HG02623 (cell line): ENCODE results near the gene SMKR1.
A peak's percentile ranks its signal among the peaks of the same experiment; 100 is the strongest.
"Not testable (repeated sequence)": the region's sequence is repeated elsewhere in the genome, so short reads cannot be mapped to it uniquely, and the experiment has no call there.

ENCODE experiments used
- ATAC-seq: cut with Tn5 transposase; IDR thresholded peaks from one replicate; pipeline ENCODE4 v1.9.1; 2021; ENCODE audit warnings: moderate library complexity; ENCODE audit not compliant: unreplicated experiment

Gene SMKR1

GRCh38 chr7:129481376-129481775 is 21.0 kb upstream of the SMKR1 start:
- ATAC-seq: not testable (repeated sequence)

GRCh38 chr7:129482781-129483180 is 19.6 kb upstream of the SMKR1 start:
- ATAC-seq: no peak

- no peak for ATAC-seq
Measured at GRCh38 chr7:129489491-129489890, 12.8 kb upstream of the SMKR1 start.

GRCh38 chr7:129492391-129492790 is 9.9 kb upstream of the SMKR1 start:
- ATAC-seq: no peak

GRCh38 chr7:129493555-129493954 is 8.8 kb upstream of the SMKR1 start:
- peak; percentile 12 for ATAC-seq

GRCh38 chr7:129494041-129494440 is 8.3 kb upstream of the SMKR1 start:
- ATAC-seq: peak; percentile 73

GRCh38 chr7:129495987-129496386 is 6.3 kb upstream of the SMKR1 start:
- ATAC-seq: no peak

- ATAC-seq: no peak
Measured at GRCh38 chr7:129496653-129497052, 5.7 kb upstream of the SMKR1 start.

GRCh38 chr7:129497156-129497555 is 5.2 kb upstream of the SMKR1 start:
- no peak for ATAC-seq

- ATAC-seq: no peak
Measured at GRCh38 chr7:129498021-129498420, 4.3 kb upstream of the SMKR1 start.

GRCh38 chr7:129499999-129500398 is 2.3 kb upstream of the SMKR1 start:
- ATAC-seq: no peak

- ATAC-seq: no peak
Measured at GRCh38 chr7:129502708-129503685, 666 bp downstream of the SMKR1 start.

- ATAC-seq: no peak
Measured at GRCh38 chr7:129503725-129504124, 1.4 kb downstream of the SMKR1 start.

- ATAC-seq: no peak
Measured at GRCh38 chr7:129512192-129512591, 9.9 kb downstream of the SMKR1 start.

- ATAC-seq: no peak
Measured at GRCh38 chr7:129513546-129513945, 11.2 kb downstream of the SMKR1 start.

GRCh38 chr7:129514683-129515082 is 12.4 kb downstream of the SMKR1 start:
- no peak for ATAC-seq

- ATAC-seq: no peak
Measured at GRCh38 chr7:129515381-129515780, 13.1 kb downstream of the SMKR1 start.

GRCh38 chr7:129517931-129518330 is 15.6 kb downstream of the SMKR1 start:
- ATAC-seq: no peak

- ATAC-seq: no peak
Measured at GRCh38 chr7:129519464-129519863, 17.1 kb downstream of the SMKR1 start.

- ATAC-seq: no peak
Measured at GRCh38 chr7:129522088-129522970, 20.0 kb downstream of the SMKR1 start.

- no peak for ATAC-seq
Measured at GRCh38 chr7:129522971-129523340, 20.6 kb downstream of the SMKR1 start.

GRCh38 chr7:129523924-129524323 is 21.6 kb downstream of the SMKR1 start:
- ATAC-seq: no peak
